ENCODE data around the gene MT1A. TPM values are rescaled to one million over a fixed set of nuclear protein-coding genes. Genes with fewer than 3 reads are reported as not detected.

The MT1A gene
- total RNA-seq, 1 donor from 2014 or later, result 4.7 TPM

GRCh38 chr16:56682703-56683397, 44.4 kb downstream of the MT1A start:
- ATAC-seq, result peak; percentile 6 to 10

DNA sequence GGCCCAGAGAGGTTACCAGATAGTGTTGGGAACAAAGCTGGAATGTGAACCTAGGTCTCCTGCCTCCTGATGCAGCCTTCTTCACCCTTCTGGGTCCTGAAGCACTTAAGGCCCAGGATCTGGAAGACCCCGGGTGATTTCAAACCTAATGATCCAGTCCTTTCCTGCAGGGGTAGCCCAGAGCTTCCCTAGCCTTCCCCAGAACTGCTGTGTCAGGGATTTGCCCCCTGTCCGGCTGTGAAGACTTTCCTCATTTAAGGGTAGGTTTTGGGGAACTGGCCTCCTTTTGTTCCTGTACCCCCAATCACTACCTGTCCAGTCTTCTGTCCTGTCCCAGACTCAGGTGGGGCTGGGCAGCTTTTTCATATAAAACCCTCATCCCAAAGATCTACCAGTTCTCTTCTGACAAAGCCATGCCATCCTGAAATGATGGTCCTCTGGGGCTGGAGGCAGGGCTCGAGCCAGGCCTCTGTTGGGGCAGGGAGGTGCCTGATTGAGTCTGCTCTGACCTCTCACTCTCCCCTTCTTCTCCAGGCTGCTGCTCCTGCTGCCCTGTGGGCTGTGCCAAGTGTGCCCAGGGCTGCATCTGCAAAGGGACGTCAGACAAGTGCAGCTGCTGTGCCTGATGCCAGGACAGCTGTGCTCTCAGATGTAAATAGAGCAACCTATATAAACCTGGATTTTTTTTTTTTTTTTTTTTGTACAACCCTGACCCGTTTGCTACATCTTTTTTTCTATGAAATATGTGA, 45.1 kb downstream of the MT1A start:
- Histone ChIP-seq H3K27ac (peak overlapping the region; percentile 84), H3K4me1 (peaks cover 22% of the 10 kb centered on the region), H3K36me3 (no peaks in the 10 kb centered on the region), H3K4me3 (peak overlapping the region; percentile 68), H3K9me3 (no peaks in the 10 kb centered on the region), H3K27me3 (ENCODE audit: low read depth) (no peaks in the 10 kb centered on the region)
- no peak for TF ChIP-seq CTCF (IDR thresholded peaks at IDR 0.05)
- intact Hi-C loops (cut with DNase I), result no loop called here
- ATAC-seq (no peak), DNase-seq (no peak)

More at GRCh38 chr16:56682703-56683397, 44.4 kb downstream of the MT1A start:
- no peak for DNase-seq
- TF ChIP-seq CTCF (IDR thresholded peaks at IDR 0.05), result no peak
- peak overlapping the region; percentile 68 for H3K4me3 ChIP-seq
- H3K4me1 ChIP-seq, result peaks cover 22% of the 10 kb centered on the region
- H3K36me3 ChIP-seq, result no peaks in the 10 kb centered on the region
- peak overlapping the region; percentile 84 for H3K27ac ChIP-seq
- no peaks in the 10 kb centered on the region for H3K27me3 ChIP-seq (ENCODE audit: low read depth)
- no peaks in the 10 kb centered on the region for H3K9me3 ChIP-seq
- intact Hi-C loops (cut with DNase I), result no loop called here

DNA sequence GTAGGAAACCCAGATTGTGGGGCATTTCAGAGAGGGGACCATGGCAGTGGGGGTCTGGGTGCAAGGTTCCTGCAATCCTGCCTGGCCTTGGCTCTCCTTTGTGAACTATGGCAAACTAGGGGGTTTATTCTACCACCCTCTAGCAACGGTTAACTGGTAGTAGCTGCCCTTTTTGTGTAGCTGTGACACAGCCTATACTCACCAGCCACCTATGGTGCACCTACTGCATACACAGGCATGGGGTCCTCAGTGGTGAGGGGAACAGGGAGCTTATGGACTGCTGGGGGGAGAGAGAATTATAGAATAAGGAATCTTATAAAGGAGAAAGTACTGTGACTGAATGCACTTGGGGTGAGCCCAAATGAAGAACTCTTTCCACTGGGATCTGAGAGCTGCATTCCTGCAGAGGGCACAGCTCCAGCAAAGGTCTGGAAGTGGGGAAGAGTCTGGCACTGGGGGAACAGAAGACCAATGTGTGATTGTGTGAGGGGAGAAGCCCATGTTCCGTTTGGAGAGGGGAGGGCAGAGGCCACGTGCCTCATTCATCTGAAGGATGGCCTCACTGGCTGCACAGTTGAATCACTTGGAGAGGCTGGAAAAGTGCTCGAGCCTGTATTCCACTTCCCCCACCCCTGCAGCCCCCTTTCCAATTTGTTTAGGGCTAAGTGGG, 45.9 kb downstream of the MT1A start:
- Histone ChIP-seq H3K27me3 (ENCODE audit: low read depth) (no peaks in the 10 kb centered on the region), H3K9me3 (no peaks in the 10 kb centered on the region), H3K36me3 (no peaks in the 10 kb centered on the region), H3K4me3 (peak overlapping the region; percentile 68), H3K4me1 (peaks cover 22% of the 10 kb centered on the region), H3K27ac (peak overlapping the region; percentile 84)
- ATAC-seq (no peak), DNase-seq (no peak)
- no peak for TF ChIP-seq CTCF (IDR thresholded peaks at IDR 0.05)
- intact Hi-C loops (cut with DNase I), result no loop called here

GRCh38 chr16:56684926-56685590, 46.6 kb downstream of the MT1A start:
- DNase-seq (no peak), ATAC-seq (no peak)
- no peak overlapping the region for H3K4me3 ChIP-seq
- no peaks in the 10 kb centered on the region for H3K27me3 ChIP-seq (ENCODE audit: low read depth)
- no peak for TF ChIP-seq CTCF (IDR thresholded peaks at IDR 0.05)
- H3K4me1 ChIP-seq, result peaks cover 22% of the 10 kb centered on the region
- intact Hi-C loops (cut with DNase I), result no loop called here
- H3K27ac ChIP-seq, result no peak overlapping the region
- H3K9me3 ChIP-seq, result no peaks in the 10 kb centered on the region
- no peaks in the 10 kb centered on the region for H3K36me3 ChIP-seq

DNA sequence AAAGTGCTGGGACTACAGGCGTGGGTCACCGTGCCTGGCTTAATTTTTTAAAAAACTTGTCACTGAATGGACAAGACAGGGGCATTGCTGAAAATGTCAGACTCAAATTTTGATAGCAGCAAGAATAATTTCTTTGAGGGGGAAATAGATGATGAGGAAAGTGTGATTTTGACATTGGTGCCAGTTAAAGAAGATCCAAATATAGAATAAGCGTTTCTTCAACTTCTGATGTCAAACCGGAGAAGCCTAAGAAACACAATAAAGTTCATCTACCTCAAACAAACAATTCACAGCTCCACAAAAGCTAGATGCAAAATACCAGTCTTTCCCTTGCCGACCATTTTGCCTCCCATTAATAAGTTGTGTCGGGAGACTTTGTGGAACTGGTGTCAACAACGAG, 48.3 kb downstream of the MT1A start:
- intact Hi-C loops (cut with DNase I), result no loop called here
- Histone ChIP-seq H3K9me3 (no peaks in the 10 kb centered on the region), H3K27ac (no peak overlapping the region), H3K27me3 (ENCODE audit: low read depth) (no peaks in the 10 kb centered on the region), H3K36me3 (no peaks in the 10 kb centered on the region), H3K4me1 (peaks cover 17% of the 10 kb centered on the region), H3K4me3 (no peak overlapping the region)
- ATAC-seq (no peak), DNase-seq (no peak)
- no peak for TF ChIP-seq CTCF (IDR thresholded peaks at IDR 0.05)
